CD8-positive, alpha-beta memory T cell (primary cell): ENCODE data around the gene SREBF1. TPM values are rescaled to one million over a fixed set of nuclear protein-coding genes. Genes with fewer than 3 reads are reported as not detected.
A peak's percentile ranks its signal among the peaks of the same experiment; 100 is the strongest.

Experiments
- CTCF ChIA-PET: fragments of 350-600 bp; sonication (Branson Sonifier 250); formaldehyde crosslinking; loops from one replicate; lab custom pipeline; 2021; ENCODE audit warnings: antibody characterized with exemption; lab: Charles Lee
- POLR2A ChIA-PET: fragments of 350-600 bp; sonication (Branson Sonifier 250); formaldehyde crosslinking; loops from one replicate; lab custom pipeline; 2021; ENCODE audit warnings: antibody characterized with exemption; lab: Charles Lee
- DNase-seq, 5 donors: peaks; one replicate each; pipeline versions ENCODE4 v3.0.0 to v3.0.0-alpha.2; 2020 to 2022; ENCODE audit warnings: mixed read lengths in 1 of 5
- H3K27ac ChIP-seq: one replicate; pipeline ENCODE4 v1.7.0; 2013; ENCODE audit warnings: low read depth, mild to moderate bottlenecking, low read length, moderate library complexity
- H3K27me3 ChIP-seq: 2 replicates; pipeline ENCODE4 v1.7.0; 2013; ENCODE audit warnings: low read length, mild to moderate bottlenecking; ENCODE audit not compliant: insufficient read depth, poor library complexity, severe bottlenecking
- H3K36me3 ChIP-seq: 2 replicates; pipeline ENCODE4 v1.7.0; 2013; ENCODE audit warnings: mild to moderate bottlenecking, low read length, moderate library complexity; ENCODE audit not compliant: insufficient read depth
- H3K4me1 ChIP-seq: 2 replicates; pipeline ENCODE4 v1.7.0; 2013; ENCODE audit warnings: mild to moderate bottlenecking, low read length, moderate library complexity; ENCODE audit not compliant: insufficient read depth
- H3K4me3 ChIP-seq: 2 replicates; pipeline ENCODE4 v1.7.0; 2013; ENCODE audit warnings: mild to moderate bottlenecking, low read length
- H3K9me3 ChIP-seq: 2 replicates; pipeline ENCODE4 v1.7.0; 2013; ENCODE audit warnings: mild to moderate bottlenecking, low read length
- H3K27ac Mint-ChIP-seq, 8 donors: one replicate each; pipeline ENCODE4 v1.8.0; 2020 to 2021; ENCODE audit warnings: mixed read lengths in 8 of 8, mild to moderate bottlenecking in 6 of 8, inconsistent platforms in 3 of 8, moderate library complexity in 3 of 8
- H3K27me3 Mint-ChIP-seq, 2 donors: one replicate each; pipeline ENCODE4 v1.8.0; 2020 to 2021; ENCODE audit warnings: mixed read lengths in 2 of 2, mild to moderate bottlenecking in 1 of 2, moderate library complexity in 1 of 2
- H3K36me3 Mint-ChIP-seq, 3 donors: one replicate each; pipeline ENCODE4 v1.8.0; 2020 to 2021; ENCODE audit warnings: mixed read lengths in 3 of 3, inconsistent platforms in 1 of 3, mild to moderate bottlenecking in 1 of 3
- H3K4me1 Mint-ChIP-seq, 3 donors: one replicate each; pipeline ENCODE4 v1.8.0; 2020 to 2021; ENCODE audit warnings: mixed read lengths in 3 of 3, inconsistent platforms in 1 of 3, mild to moderate bottlenecking in 1 of 3
- H3K4me3 Mint-ChIP-seq, 7 donors: one replicate each; pipeline ENCODE4 v1.8.0; 2020 to 2021; ENCODE audit warnings: mixed read lengths in 7 of 7, mild to moderate bottlenecking in 6 of 7, moderate library complexity in 4 of 7, inconsistent platforms in 2 of 7
- H3K9me3 Mint-ChIP-seq, 5 donors: one replicate each; pipeline ENCODE4 v1.8.0; 2020 to 2022; ENCODE audit warnings: mixed read lengths in 5 of 5, mild to moderate bottlenecking in 3 of 5, moderate library complexity in 2 of 5, inconsistent platforms in 1 of 5
- polyA plus RNA-seq: library from polyadenylated mRNA; unstranded; fragments of 300-500 nt; fragmentation: Illumina TruSeq; gene quantifications from one replicate; pipeline ENCODE4 v1.2.3, GENCODE V29; 2021
- total RNA-seq, 2 experiments: library from RNA; stranded (reverse); gene quantifications; one replicate each; pipeline ENCODE4 v1.2.3, GENCODE V29; 2021

The SREBF1 gene
- total and polyA plus RNA-seq, 3 experiments from 2014 or later, result 16.4 to 29.6 (median 27.2) TPM

DNA sequence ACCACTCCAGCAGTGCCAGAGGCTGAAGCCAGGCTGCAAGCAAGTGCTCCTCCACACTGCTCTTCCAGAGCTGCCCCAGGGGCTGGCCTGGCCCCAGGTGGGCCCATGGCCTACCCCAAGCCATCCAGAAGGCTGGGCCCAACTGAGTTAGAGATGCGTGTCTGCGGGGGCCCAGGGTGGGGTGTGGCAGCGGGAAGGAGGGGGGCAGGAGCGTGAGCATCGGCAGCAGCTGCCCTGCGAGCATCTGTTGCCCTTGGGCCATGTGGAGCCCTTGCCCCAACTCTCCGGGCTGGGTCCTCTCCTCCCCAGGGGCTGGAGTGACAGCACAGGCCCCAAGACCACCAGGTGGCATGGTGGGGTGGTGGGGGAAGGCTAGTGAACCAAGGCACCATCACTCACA, 7.3 kb upstream of the SREBF1 start:
- Mint-ChIP-seq H3K4me1 (peaks cover 27 to 47% (median 31%) of the 10 kb centered on the region in 3 donors), H3K27ac (no peak overlapping the region), H3K4me3 (no peak overlapping the region), H3K36me3 (peaks cover 0 to 2% (median 0%) of the 10 kb centered on the region in 3 donors), H3K27me3 (no peaks in the 10 kb centered on the region), H3K9me3 (no peaks in the 10 kb centered on the region)
- Histone ChIP-seq H3K9me3 (no peaks in the 10 kb centered on the region), H3K4me3 (no peak overlapping the region), H3K27me3 (no peaks in the 10 kb centered on the region), H3K36me3 (no peaks in the 10 kb centered on the region), H3K4me1 (peaks cover 37% of the 10 kb centered on the region), H3K27ac (no peak overlapping the region)
- ChIA-PET CTCF (interaction anchor here (0.7 kb wide), 1 partner anchor 16 kb away, joined by 3 read pairs; no protein-coding TSS in a partner anchor), POLR2A (interaction anchor here (0.5 kb wide), 1 partner anchor 184 kb away, joined by 5 read pairs; no protein-coding TSS in a partner anchor)
- no peak for DNase-seq

- DNase-seq, result no peak
- Mint-ChIP-seq H3K36me3 (peaks cover 0 to 2% (median 0%) of the 10 kb centered on the region in 3 donors), H3K9me3 (no peaks in the 10 kb centered on the region), H3K27ac (peak overlapping the region in 1 of 8 donors; percentile 46), H3K4me3 (no peak overlapping the region), H3K27me3 (no peaks in the 10 kb centered on the region), H3K4me1 (peaks cover 18 to 46% (median 22%) of the 10 kb centered on the region in 3 donors)
- POLR2A ChIA-PET, result no interaction called here
- Histone ChIP-seq H3K36me3 (no peaks in the 10 kb centered on the region), H3K4me3 (no peak overlapping the region), H3K4me1 (peaks cover 33% of the 10 kb centered on the region), H3K27ac (no peak overlapping the region), H3K27me3 (no peaks in the 10 kb centered on the region), H3K9me3 (no peaks in the 10 kb centered on the region)
- CTCF ChIA-PET, result no interaction called here
Observed at GRCh38 chr17:17843096-17843495, 6.3 kb upstream of the SREBF1 start.

- CTCF ChIA-PET, result interaction anchor here (1.2 to 1.7 kb wide), 2 partner anchors 20 to 37 kb away, joined by 3 to 5 read pairs; no protein-coding TSS in a partner anchor
- no peaks in the 10 kb centered on the region for H3K36me3 ChIP-seq
- peaks cover 0 to 2% of the 10 kb centered on the region in 2 donors for H3K27me3 Mint-ChIP-seq
- no peak overlapping the region for H3K4me3 ChIP-seq
- H3K27me3 ChIP-seq, result no peaks in the 10 kb centered on the region
- peaks cover 0 to 2% (median 0%) of the 10 kb centered on the region in 3 donors for H3K36me3 Mint-ChIP-seq
- peaks cover 18 to 46% (median 20%) of the 10 kb centered on the region in 3 donors for H3K4me1 Mint-ChIP-seq
- H3K9me3 ChIP-seq, result no peaks in the 10 kb centered on the region
- H3K9me3 Mint-ChIP-seq, result no peaks in the 10 kb centered on the region
- DNase-seq, result no peak
- H3K4me1 ChIP-seq, result peaks cover 34% of the 10 kb centered on the region
- POLR2A ChIA-PET, result interaction anchor here (1.4 kb wide), 1 partner anchor 20 kb away, joined by 3 read pairs; no protein-coding TSS in a partner anchor
- H3K27ac ChIP-seq, result peak overlapping the region; percentile 97
- peak overlapping the region in 2 of 7 donors; percentile 14 to 69 for H3K4me3 Mint-ChIP-seq
- H3K27ac Mint-ChIP-seq, result peak overlapping the region in 5 of 8 donors; percentile 29 to 94 (median 54)
Observed at GRCh38 chr17:17842111-17842876, 5.5 kb upstream of the SREBF1 start.

GRCh38 chr17:17841601-17842025, 4.8 kb upstream of the SREBF1 start:
- no peaks in the 10 kb centered on the region for H3K36me3 ChIP-seq
- H3K4me1 ChIP-seq, result peaks cover 38% of the 10 kb centered on the region
- Mint-ChIP-seq H3K4me1 (peaks cover 22 to 43% (median 24%) of the 10 kb centered on the region in 3 donors), H3K9me3 (no peaks in the 10 kb centered on the region), H3K4me3 (peak overlapping the region in 4 of 7 donors; percentile 14 to 91 (median 76)), H3K27ac (peak overlapping the region in 5 of 8 donors; percentile 46 to 95 (median 94)), H3K36me3 (peaks cover 0 to 4% (median 0%) of the 10 kb centered on the region in 3 donors), H3K27me3 (peaks cover 0 to 2% of the 10 kb centered on the region in 2 donors)
- ChIA-PET CTCF (interaction anchor here (1.2 to 1.7 kb wide), 3 partner anchors 8 to 36 kb away, joined by 3 to 8 read pairs (median 5); no protein-coding TSS in a partner anchor), POLR2A (interaction anchor here (1.1 to 1.4 kb wide), 2 partner anchors 8 to 19 kb away, joined by 3 to 6 read pairs; no protein-coding TSS in a partner anchor)
- no peak for DNase-seq
- peak overlapping the region; percentile 97 for H3K27ac ChIP-seq
- H3K9me3 ChIP-seq, result no peaks in the 10 kb centered on the region
- no peaks in the 10 kb centered on the region for H3K27me3 ChIP-seq
- H3K4me3 ChIP-seq, result no peak overlapping the region

DNA sequence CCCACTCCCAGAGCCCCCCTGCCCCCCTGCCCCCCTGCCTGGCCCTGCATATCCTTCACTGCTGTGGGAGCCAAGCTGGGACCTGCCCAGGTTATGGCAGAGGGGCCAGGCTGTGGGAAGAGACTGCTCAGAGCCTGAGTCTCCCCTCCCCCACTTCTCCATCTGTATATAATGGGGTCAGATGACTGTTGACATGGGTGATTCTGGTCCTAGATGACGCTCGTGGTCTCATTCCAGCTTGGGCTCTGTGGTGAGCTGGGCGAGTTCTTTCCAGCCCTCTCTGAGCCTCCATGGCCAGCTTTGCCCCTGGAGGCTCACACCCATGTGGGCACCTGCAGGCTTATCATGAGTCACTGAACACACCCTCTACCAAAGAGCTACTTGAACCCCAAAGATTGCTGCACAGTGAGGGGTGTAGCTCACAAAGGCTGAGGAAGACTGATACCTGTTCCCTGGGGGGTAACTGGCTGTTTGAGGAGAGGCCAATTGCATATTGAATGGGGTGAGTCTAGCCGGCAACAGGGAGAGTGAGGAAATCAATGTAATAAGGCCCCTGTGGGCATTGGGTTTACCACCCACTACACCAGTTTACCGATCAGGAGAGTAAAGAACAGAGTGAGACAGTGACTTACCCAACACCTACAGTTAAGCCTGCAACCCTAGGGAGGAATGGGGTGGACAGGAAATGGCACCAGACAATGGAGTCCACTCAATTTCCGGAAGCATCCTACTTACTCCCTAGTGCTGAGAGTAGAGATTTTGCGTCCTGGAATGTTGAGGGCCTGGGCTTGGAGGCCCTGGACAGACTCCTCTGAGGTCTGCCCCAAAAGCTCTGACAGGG, 4.2 kb upstream of the SREBF1 start:
- Mint-ChIP-seq H3K27ac (peak overlapping the region; percentile 46 to 95 (median 92)), H3K9me3 (peaks cover 0 to 2% (median 0%) of the 10 kb centered on the region in 5 donors), H3K27me3 (peaks cover 0 to 3% of the 10 kb centered on the region in 2 donors), H3K36me3 (peaks cover 0 to 2% (median 0%) of the 10 kb centered on the region in 3 donors), H3K4me3 (peak overlapping the region; percentile 14 to 91 (median 74)), H3K4me1 (peaks cover 25 to 40% (median 26%) of the 10 kb centered on the region in 3 donors)
- Histone ChIP-seq H3K27me3 (no peaks in the 10 kb centered on the region), H3K4me3 (no peak overlapping the region), H3K4me1 (peaks cover 39% of the 10 kb centered on the region), H3K9me3 (no peaks in the 10 kb centered on the region), H3K27ac (peak overlapping the region; percentile 97), H3K36me3 (no peaks in the 10 kb centered on the region)
- ChIA-PET CTCF (interaction anchor here (1.2 to 1.7 kb wide), 2 partner anchors 9 to 36 kb away, joined by 5 to 8 read pairs; no protein-coding TSS in a partner anchor), POLR2A (interaction anchor here (0.5 to 1.4 kb wide), 3 partner anchors 8 to 19 kb away, joined by 3 to 6 read pairs (median 3); no protein-coding TSS in a partner anchor)
- peak in 1 of 5 donors; percentile 32 for DNase-seq

- Mint-ChIP-seq H3K27ac (peak overlapping the region; percentile 53 to 99 (median 92)), H3K9me3 (peaks cover 0 to 3% (median 0%) of the 10 kb centered on the region in 5 donors), H3K36me3 (peaks cover 0 to 2% (median 0%) of the 10 kb centered on the region in 3 donors), H3K4me3 (peak overlapping the region; percentile 69 to 88 (median 74)), H3K4me1 (peaks cover 33 to 49% (median 35%) of the 10 kb centered on the region in 3 donors), H3K27me3 (peaks cover 0 to 7% of the 10 kb centered on the region in 2 donors)
- H3K4me3 ChIP-seq, result peak overlapping the region; percentile 75
- peaks cover 48% of the 10 kb centered on the region for H3K4me1 ChIP-seq
- CTCF ChIA-PET, result interaction anchor here (1.2 to 1.7 kb wide), 2 partner anchors 10 to 35 kb away, joined by 5 to 8 read pairs; no protein-coding TSS in a partner anchor
- H3K27ac ChIP-seq, result peak overlapping the region; percentile 97
- H3K36me3 ChIP-seq, result no peaks in the 10 kb centered on the region
- no peaks in the 10 kb centered on the region for H3K9me3 ChIP-seq
- H3K27me3 ChIP-seq, result no peaks in the 10 kb centered on the region
- POLR2A ChIA-PET, result interaction anchor here (0.5 to 1.1 kb wide), 2 partner anchors 9 to 14 kb away, joined by 3 to 6 read pairs; no protein-coding TSS in a partner anchor
- peak; percentile 75 to 81 (median 78) for DNase-seq
Observed at GRCh38 chr17:17839791-17840707, 3.3 kb upstream of the SREBF1 start.
